Urinary bladder (tissue), 4 donors: ENCODE data around the gene RNF40. TPM values are rescaled to one million over a fixed set of nuclear protein-coding genes. Genes with fewer than 3 reads are reported as not detected.

Experiments
- DNase-seq: peaks from one replicate; pipeline ENCODE4 v3.0.0-alpha.2; 2015; ENCODE audit errors: extremely low spot score
- H3K27ac ChIP-seq: one replicate; pipeline ENCODE4 v1.5.1; 2013; ENCODE audit warnings: low read depth, mild to moderate bottlenecking, moderate library complexity
- H3K36me3 ChIP-seq: one replicate; pipeline ENCODE4 v1.6.1; 2013; ENCODE audit warnings: mild to moderate bottlenecking, moderate library complexity; ENCODE audit not compliant: insufficient read depth
- H3K4me1 ChIP-seq: one replicate; pipeline ENCODE4 v1.6.1; 2013; ENCODE audit warnings: mild to moderate bottlenecking, moderate library complexity; ENCODE audit not compliant: insufficient read depth
- H3K4me3 ChIP-seq: one replicate; pipeline ENCODE4 v1.5.1; 2013; ENCODE audit warnings: low read depth, low read length
- WGBS: extraction: QIAGEN DNeasy Blood & Tissue Kit; methylation state at CpG from one replicate; pipeline ENCODE4 v1.1.7; 2013; 5-methylcytosine and 5-hydroxymethylcytosine counted together
- polyA plus RNA-seq: library from polyadenylated mRNA; stranded (reverse); fragments of 200-250 nt; gene quantifications from one replicate; pipeline ENCODE4 v1.2.3, GENCODE V29; 2013
- total RNA-seq: library from RNA; depleted of rRNA; stranded (reverse); fragments of >200 nt; gene quantifications from one replicate; pipeline ENCODE4 v1.2.3, GENCODE V29; 2014
- donor health status: healthy with polysubstance abuse.
- donor health status: healthy.

The RNF40 gene
- total and polyA plus RNA-seq, 2 donors = 47.3 to 57.6 TPM

DNA sequence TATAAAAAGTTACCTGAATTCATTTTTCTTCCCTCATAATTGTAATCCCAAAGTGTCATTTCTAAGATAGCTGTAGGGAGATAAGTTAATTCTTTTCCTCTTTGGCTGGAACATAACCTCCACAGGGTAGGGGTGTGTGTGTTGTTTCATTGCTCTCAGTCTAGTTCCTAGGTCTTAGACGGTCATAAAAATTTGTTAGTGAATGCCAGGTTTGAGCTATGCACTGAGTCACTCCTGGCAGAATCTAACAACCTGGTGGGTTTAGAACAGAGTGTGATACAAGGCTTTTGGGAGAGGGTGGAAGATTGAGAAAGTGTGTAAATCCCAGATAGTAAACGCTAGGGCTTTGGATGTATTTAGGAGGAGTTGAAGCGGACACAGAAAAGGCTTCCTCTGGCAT, 14.8 kb upstream of the RNF40 start:
- Histone ChIP-seq H3K4me3 (peak overlapping the region; percentile 39), H3K4me1 (no peaks in the 10 kb centered on the region), H3K36me3 (no peaks in the 10 kb centered on the region), H3K27ac (peak overlapping the region; percentile 78)
- 33% methylated on average over 3 of the region's 3 CpGs for WGBS
- no peak for DNase-seq

DNA sequence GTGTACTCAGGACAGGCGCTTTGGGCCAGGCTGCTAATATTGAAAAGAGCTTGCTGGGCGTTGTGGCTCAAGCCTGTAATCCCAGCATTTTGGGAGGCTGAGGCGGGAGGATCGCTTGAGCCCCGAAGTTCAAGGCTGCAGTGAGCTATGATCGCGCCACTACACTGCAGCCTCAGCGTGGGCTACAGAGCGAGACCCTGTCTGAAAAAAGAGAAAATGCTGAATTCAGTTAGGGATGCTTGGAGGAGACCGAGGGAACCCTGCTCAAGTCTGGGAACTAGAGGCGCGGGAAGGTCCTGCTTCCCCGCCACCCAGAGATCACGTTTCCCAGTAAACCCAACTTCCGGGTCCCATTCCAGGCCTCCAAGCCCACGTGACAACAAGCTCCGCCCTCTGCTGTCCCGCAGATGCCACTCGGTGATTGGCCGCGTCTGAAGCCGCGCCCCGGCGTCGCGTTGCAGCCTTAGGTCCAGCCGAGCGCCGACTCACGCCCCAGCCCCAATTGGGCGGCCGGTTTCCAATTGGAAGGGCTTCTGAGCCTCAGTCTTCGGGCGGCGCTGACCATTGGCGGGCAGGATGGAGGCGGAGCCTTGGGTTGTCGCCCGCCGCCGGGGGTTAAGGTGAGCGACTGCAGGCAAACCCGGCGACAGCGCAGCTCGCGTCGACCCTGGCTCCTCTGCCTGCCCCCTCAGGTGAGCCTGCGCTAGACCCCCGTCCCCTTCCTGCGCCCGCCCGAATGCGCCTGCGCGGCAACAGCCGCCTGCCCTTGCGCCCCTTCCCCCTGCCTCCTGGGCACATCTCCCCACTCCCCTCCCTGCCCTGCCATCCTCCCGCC, 14.1 kb upstream of the RNF40 start, which contains the start of gene PHKG2:
Gene PHKG2, plus strand, starts transcription at position 627 of the 835 bp plus-strand sequence. CDS start 396 bp downstream, outside the sequence.
- Histone ChIP-seq H3K4me1 (no peaks in the 10 kb centered on the region), H3K36me3 (no peaks in the 10 kb centered on the region), H3K4me3 (peak within 1 kb of the TSS; percentile 96), H3K27ac (peak within 1 kb of the TSS; percentile 78)
- WGBS = 3% methylated on average over 60 of the region's 60 CpGs
- DNase-seq = peak; percentile 97

DNA sequence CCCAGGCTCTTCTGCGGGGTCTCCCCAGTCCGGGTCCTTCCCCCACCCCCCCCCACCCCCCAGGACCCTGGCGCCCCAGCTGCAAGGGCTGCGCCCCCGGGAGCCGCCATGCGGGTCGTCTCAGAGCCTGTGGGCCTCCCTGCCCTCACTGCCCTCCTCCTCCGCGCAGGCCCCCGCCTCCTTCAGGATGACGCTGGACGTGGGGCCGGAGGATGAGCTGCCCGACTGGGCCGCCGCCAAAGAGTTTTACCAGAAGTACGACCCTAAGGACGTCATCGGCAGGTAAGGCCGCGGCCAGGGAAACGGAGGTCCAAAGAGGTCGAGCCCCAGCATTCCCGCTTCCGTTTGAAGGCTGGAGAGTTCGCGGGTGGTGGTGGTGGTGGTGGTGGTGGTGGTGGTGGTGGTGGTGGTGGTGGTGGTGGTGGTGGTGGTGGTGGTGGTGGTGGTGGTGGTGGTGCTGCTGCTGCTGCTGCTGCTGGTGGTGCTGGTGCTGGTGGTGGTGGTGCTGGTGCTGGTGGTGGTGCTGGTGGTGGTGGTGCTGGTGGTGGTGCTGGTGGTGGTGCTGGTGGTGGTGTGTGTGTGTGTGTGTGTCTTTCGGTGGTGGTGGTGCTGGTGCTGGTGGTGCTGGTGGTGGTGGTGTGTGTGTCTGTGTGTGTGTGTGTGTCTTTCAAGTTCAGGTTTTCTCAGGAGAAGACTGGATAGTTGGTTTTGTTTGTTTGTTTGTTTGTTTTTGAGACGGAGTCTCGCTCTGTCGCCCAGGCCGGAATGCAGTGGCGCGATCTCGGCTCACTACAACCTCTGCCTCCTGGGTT, 13.3 kb upstream of the RNF40 start:
- H3K4me1 ChIP-seq = no peaks in the 10 kb centered on the region
- 14% methylated on average over 36 of the region's 36 CpGs for WGBS
- no peaks in the 10 kb centered on the region for H3K36me3 ChIP-seq
- peak overlapping the region; percentile 96 for H3K4me3 ChIP-seq
- DNase-seq = no peak
- peak overlapping the region; percentile 76 for H3K27ac ChIP-seq

GRCh38 chr16:30750201-30750600, 11.9 kb upstream of the RNF40 start:
- no peak for DNase-seq
- 73% methylated on average over 4 of the region's 4 CpGs for WGBS
- Histone ChIP-seq H3K4me3 (no peak overlapping the region), H3K4me1 (no peaks in the 10 kb centered on the region), H3K27ac (no peak overlapping the region), H3K36me3 (no peaks in the 10 kb centered on the region)

GRCh38 chr16:30750876-30751465, 11.2 kb upstream of the RNF40 start:
- H3K36me3 ChIP-seq = no peaks in the 10 kb centered on the region
- no peaks in the 10 kb centered on the region for H3K4me1 ChIP-seq
- no peak for DNase-seq
- 93% methylated on average over 20 of the region's 20 CpGs for WGBS
- no peak overlapping the region for H3K27ac ChIP-seq
- no peak overlapping the region for H3K4me3 ChIP-seq

DNA sequence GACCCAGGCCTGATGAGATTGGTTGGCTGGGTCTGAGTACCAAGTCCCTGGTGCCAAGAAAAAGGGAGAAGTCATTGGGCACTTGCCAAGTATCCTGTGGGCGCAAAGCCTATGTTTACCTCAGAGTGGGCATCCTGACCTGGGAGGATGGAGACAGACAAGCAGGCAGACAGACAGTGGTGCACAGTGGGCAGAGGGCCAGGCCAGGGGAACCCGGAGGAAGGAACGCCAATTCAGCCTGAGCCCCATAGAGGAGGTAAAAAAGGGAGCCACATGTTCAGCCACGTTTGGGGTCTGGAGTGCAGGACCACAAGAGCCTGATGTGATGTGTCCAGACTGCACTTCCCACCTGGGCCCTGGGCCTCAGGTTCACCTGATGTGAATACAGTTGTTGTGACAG, 8.5 kb upstream of the RNF40 start:
- DNase-seq = no peak
- Histone ChIP-seq H3K4me1 (no peaks in the 10 kb centered on the region), H3K4me3 (no peak overlapping the region), H3K27ac (no peak overlapping the region), H3K36me3 (no peaks in the 10 kb centered on the region)
- WGBS = 77% methylated on average over 4 of the region's 4 CpGs

GRCh38 chr16:30755955-30756780, 6.0 kb upstream of the RNF40 start:
- H3K36me3 ChIP-seq = no peaks in the 10 kb centered on the region
- no peak for DNase-seq
- H3K27ac ChIP-seq = no peak overlapping the region
- WGBS = 92% methylated on average over 20 of the region's 20 CpGs
- no peaks in the 10 kb centered on the region for H3K4me1 ChIP-seq
- H3K4me3 ChIP-seq = no peak overlapping the region

DNA sequence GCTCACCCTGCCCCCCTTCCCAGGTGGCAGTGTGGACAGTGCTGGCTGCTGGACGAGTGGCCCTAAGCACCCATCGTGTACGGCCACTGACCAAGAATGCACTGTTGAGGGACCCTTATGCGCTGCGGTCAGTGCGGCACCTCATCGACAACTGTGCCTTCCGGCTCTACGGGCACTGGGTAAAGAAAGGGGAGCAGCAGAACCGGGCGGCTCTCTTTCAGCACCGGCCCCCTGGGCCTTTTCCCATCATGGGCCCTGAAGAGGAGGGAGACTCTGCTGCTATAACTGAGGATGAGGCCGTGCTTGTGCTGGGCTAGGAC, 5.4 kb upstream of the RNF40 start:
- H3K36me3 ChIP-seq = no peaks in the 10 kb centered on the region
- WGBS = 94% methylated on average over 13 of the region's 13 CpGs

DNA sequence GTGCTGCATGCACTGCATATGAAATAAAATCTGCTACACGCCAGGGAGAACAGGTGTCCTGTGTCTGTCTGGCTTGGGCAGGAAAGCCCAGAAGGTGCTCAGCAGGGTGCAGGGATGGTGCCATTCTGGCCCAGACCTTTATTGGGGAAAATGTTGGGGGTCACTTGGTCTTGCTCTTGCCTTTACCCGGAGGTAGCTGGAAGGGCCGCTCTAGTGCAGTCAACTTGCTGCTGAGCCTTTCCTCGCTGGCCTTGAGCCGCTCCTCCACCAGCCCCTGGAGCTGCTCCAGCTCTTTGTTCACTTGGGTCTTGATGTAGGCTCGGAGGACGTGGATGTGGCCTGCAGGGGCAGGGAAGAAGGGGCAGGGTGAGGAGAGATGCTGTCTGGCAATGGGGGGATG, 4.8 kb upstream of the RNF40 start:
- DNase-seq = no peak
- Histone ChIP-seq H3K4me1 (no peaks in the 10 kb centered on the region), H3K36me3 (no peaks in the 10 kb centered on the region), H3K4me3 (no peak overlapping the region), H3K27ac (no peak overlapping the region)
- WGBS = 84% methylated on average over 7 of the region's 7 CpGs

More for the DNA sequence above, 5.4 kb upstream of the RNF40 start:
- H3K4me3 ChIP-seq = no peak overlapping the region
- no peak overlapping the region for H3K27ac ChIP-seq
- no peak for DNase-seq
- H3K4me1 ChIP-seq = no peaks in the 10 kb centered on the region

DNA sequence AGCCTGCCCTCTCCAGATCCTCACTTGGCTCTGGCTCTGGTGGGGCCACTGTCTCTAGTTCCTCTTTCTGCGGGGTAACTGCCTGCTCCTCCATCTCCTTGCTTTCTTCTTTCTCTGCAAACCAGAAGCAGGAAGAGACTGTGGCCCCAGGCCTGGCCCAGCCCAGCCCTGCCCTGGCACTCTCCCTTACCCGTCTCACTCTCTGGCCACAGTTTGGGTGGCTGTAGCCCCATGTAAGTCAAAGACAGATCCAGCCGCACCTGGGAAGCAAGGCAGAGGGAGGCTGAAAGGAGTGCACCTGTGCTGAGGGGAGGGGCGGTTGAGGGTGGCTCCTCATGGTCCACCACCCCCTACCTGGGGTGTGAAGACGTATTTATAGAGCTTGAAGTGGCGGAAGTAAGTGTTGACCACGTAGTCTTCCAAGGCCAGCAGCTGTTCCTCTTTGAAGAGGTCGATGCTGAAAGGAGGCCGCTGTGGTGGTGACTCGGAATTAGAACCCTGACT, 3.1 kb upstream of the RNF40 start:
- no peak for DNase-seq
- H3K27ac ChIP-seq = no peak overlapping the region
- H3K4me1 ChIP-seq = no peaks in the 10 kb centered on the region
- no peak overlapping the region for H3K4me3 ChIP-seq
- WGBS = 84% methylated on average over 10 of the region's 10 CpGs
- H3K36me3 ChIP-seq = no peaks in the 10 kb centered on the region

DNA sequence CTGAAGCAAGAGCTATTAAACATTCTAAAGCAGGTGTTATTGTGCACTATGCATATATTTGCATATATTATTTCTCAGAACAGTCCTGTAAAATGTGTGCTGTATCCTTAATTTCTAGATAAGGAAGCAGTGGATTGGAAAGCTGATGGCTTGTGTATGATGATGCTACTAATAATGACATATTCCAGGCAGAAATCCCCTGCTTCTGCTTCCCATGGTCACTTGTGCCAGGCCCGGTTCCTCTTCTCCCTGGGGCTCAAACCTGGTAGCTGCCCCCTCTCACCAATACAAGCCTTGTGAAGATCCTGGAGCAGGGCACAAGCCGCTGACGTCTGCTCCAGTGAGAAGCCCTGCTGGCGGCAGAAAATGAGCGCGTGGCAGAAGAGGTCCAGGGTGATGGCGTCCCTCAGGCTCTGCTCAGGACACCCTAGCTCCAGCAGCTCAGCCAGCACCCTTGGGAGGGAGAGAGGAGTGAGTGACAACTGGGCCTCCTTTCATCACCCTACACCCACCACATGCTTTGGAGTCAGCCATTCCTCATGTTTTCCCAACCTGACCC, 2.0 kb upstream of the RNF40 start:
- DNase-seq = no peak
- WGBS = 87% methylated on average over 7 of the region's 7 CpGs
- H3K36me3 ChIP-seq = no peaks in the 10 kb centered on the region

DNA sequence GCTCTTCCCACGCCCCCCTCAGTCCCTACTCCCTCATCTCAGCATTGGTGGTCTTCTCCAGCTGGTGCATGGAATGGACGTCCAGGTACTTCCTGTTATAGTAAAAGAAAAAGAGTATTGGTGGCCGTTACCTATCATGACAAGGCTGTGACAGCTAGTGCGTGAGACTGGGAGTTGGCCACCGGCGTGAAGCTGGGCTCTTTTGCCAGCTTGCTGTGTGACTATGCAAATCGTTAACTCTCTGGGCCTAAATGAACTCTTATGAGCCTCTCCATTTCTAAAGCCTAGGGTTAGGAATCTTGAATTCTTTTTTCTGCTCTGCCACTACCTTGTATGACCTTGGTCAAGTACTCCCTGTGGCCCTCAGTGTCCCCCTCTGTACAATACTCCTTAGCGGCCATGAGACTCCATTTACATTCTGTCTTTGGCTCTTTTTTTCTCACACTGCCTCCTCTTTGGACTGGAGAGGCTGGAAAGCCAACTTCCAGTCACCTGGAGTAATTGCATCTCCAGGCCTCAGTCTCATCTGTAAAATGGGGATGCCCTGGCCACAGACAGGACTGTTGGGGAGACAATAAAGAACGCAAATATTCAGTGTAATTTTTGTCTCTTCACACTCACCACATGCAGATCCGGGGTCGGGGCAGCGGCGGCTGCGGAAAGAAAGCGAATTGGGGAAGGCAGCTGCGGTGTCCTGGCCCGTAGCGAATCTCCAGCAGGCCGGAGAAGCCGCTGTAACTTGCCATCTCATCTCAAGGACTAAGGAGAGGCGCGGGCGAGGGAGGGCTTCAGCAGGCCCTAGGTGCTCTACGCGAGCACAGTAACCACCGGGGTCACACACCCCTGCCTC, 1.3 kb upstream of the RNF40 start:
- Histone ChIP-seq H3K4me3 (peak overlapping the region; percentile 75), H3K27ac (no peak overlapping the region), H3K4me1 (no peaks in the 10 kb centered on the region), H3K36me3 (no peaks in the 10 kb centered on the region)
- no peak for DNase-seq
- WGBS = 26% methylated on average over 26 of the region's 26 CpGs

More for the DNA sequence above, 2.0 kb upstream of the RNF40 start:
- H3K4me3 ChIP-seq = no peak overlapping the region
- no peak overlapping the region for H3K27ac ChIP-seq
- H3K4me1 ChIP-seq = no peaks in the 10 kb centered on the region
